ENCODE data around the gene PYCARD.

The PYCARD gene

DNA sequence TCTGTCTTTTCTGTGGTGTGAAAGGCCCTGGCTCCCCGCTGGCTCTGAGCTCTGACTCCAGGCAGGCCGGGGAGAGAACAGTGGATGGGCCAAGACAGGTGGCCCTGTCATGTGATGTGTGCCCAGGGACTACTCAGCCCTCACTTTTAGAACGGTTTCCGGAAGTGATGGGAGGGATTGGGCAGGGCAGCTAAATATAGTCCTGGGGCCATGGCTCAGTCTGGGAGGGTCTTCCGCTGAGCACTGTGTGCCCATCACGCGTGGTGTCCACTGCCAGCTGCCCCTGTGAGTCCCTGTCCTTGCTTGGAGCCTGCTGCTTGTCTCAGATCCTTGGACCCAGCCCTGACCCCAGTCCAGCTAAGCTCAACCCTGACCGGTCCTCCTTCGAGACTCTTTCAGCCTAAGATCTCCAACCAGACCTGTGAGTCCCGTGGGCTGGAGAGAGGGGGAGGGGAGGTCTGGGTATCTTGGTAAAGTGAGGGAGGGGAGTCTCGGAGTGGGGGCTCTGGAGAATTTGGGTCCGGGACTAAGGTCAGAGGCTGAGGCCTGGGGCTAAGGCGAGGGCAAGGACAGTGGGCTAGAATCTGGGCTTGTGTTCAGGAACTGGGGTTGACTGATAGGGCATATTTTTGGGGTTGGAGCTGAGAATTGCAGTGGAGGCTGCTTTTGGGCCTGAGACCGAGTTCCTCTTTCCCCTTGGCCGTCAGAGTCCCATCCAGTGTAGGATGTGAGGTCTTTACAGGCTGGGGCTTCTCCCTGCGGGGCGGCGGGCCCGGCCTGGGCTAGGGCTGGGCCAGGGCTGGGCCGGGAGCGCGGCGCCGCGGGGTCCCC, 11.5 kb upstream of the PYCARD start, which contains the start of gene TRIM72:
Gene TRIM72, plus strand, starts transcription at position 243 of the 831 bp plus-strand sequence. CDS start 620 bp downstream, outside the sequence.
- H3K27me3 ChIP-seq, result peaks cover 0 to 28% of the 10 kb centered on the region in 2 donors
- no peaks in the 10 kb centered on the region for H3K9me3 ChIP-seq
- intact Hi-C loops (cut with DNase I; ENCODE audit: low total_unique reads), result no loop called here
- no peak for DNase-seq
- peak within 1 kb of the TSS; percentile 45 to 55 for H3K4me3 ChIP-seq
- peaks cover 0 to 32% (median 26%) of the 10 kb centered on the region in 4 donors for H3K4me1 ChIP-seq
- TF ChIP-seq, protein P1, sequence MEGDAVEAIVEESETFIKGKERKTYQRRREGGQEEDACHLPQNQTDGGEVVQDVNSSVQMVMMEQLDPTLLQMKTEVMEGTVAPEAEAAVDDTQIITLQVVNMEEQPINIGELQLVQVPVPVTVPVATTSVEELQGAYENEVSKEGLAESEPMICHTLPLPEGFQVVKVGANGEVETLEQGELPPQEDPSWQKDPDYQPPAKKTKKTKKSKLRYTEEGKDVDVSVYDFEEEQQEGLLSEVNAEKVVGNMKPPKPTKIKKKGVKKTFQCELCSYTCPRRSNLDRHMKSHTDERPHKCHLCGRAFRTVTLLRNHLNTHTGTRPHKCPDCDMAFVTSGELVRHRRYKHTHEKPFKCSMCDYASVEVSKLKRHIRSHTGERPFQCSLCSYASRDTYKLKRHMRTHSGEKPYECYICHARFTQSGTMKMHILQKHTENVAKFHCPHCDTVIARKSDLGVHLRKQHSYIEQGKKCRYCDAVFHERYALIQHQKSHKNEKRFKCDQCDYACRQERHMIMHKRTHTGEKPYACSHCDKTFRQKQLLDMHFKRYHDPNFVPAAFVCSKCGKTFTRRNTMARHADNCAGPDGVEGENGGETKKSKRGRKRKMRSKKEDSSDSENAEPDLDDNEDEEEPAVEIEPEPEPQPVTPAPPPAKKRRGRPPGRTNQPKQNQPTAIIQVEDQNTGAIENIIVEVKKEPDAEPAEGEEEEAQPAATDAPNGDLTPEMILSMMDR (IDR thresholded peaks at IDR 0.05), result no peak
- no peak within 1 kb of the TSS for H3K27ac ChIP-seq
- no peaks in the 10 kb centered on the region for H3K36me3 ChIP-seq

- no peak for DNase-seq
- H3K4me3 ChIP-seq, result no peak overlapping the region
- no peaks in the 10 kb centered on the region for H3K9me3 ChIP-seq
- TF ChIP-seq, protein P1 (IDR thresholded peaks at IDR 0.05), result no peak
- no peak overlapping the region for H3K27ac ChIP-seq
- no peaks in the 10 kb centered on the region for H3K36me3 ChIP-seq
- peaks cover 0 to 21% of the 10 kb centered on the region in 2 donors for H3K27me3 ChIP-seq
- intact Hi-C loops (cut with DNase I; ENCODE audit: low total_unique reads), result no loop called here
- H3K4me1 ChIP-seq, result peaks cover 0 to 32% (median 26%) of the 10 kb centered on the region in 4 donors
Measured at GRCh38 chr16:31213342-31213741, 10.8 kb upstream of the PYCARD start.

- Histone ChIP-seq H3K27ac (no peak overlapping the region), H3K27me3 (peaks cover 0 to 16% of the 10 kb centered on the region in 2 donors), H3K4me3 (no peak overlapping the region), H3K36me3 (no peaks in the 10 kb centered on the region), H3K4me1 (peaks cover 0 to 14% (median 13%) of the 10 kb centered on the region in 4 donors), H3K9me3 (no peaks in the 10 kb centered on the region)
- TF ChIP-seq, protein P1 (IDR thresholded peaks at IDR 0.05), result no peak
- DNase-seq, result no peak
- intact Hi-C loops (cut with DNase I; ENCODE audit: low total_unique reads), result no loop called here
Measured at GRCh38 chr16:31206776-31207175, 4.2 kb upstream of the PYCARD start.

- Histone ChIP-seq H3K36me3 (no peaks in the 10 kb centered on the region), H3K27ac (no peak overlapping the region), H3K27me3 (peaks cover 0 to 16% of the 10 kb centered on the region in 2 donors), H3K4me1 (peaks cover 0 to 22% (median 17%) of the 10 kb centered on the region in 4 donors), H3K9me3 (no peaks in the 10 kb centered on the region), H3K4me3 (no peak overlapping the region)
- intact Hi-C loops (cut with DNase I; ENCODE audit: low total_unique reads), result no loop called here
- TF ChIP-seq, protein P1 (IDR thresholded peaks at IDR 0.05), result no peak
- DNase-seq, result no peak
Measured at GRCh38 chr16:31204871-31205666, 2.5 kb upstream of the PYCARD start.

- peaks cover 0 to 19% (median 1%) of the 10 kb centered on the region in 3 donors for H3K36me3 ChIP-seq
- H3K9me3 ChIP-seq, result no peaks in the 10 kb centered on the region
- TF ChIP-seq, protein P1 (IDR thresholded peaks at IDR 0.05), result no peak
- H3K27me3 ChIP-seq, result peaks cover 0 to 2% of the 10 kb centered on the region in 2 donors
- peak overlapping the region; percentile 57 to 70 for H3K4me3 ChIP-seq
- DNase-seq, result no peak
- H3K27ac ChIP-seq, result peak overlapping the region in 1 of 2 donors; percentile 46
- intact Hi-C loops (cut with DNase I; ENCODE audit: low total_unique reads), result no loop called here
- H3K4me1 ChIP-seq, result peaks cover 0 to 22% (median 17%) of the 10 kb centered on the region in 4 donors
Measured at GRCh38 chr16:31201582-31202413, 762 bp downstream of the PYCARD start.
